GM21717 (cell line): ENCODE data around the gene ATP1B2.

ENCODE experiments used
- ATAC-seq: cut with Tn5 transposase; IDR thresholded peaks from one replicate; pipeline ENCODE4 v1.9.1; 2021; ENCODE audit warnings: mild to moderate bottlenecking, moderate library complexity; ENCODE audit not compliant: unreplicated experiment

Gene ATP1B2

GRCh38 chr17:7684851-7685532 lies 34.3 kb downstream of the ATP1B2 start:
- no peak for ATAC-seq

- peak; percentile 45 for ATAC-seq
Measured at GRCh38 chr17:7685533-7686221, 35.0 kb downstream of the ATP1B2 start.

GRCh38 chr17:7686222-7687071 lies 35.7 kb downstream of the ATP1B2 start:
- peak; percentile 31 for ATAC-seq

- peak; percentile 45 for ATAC-seq
Measured at GRCh38 chr17:7687072-7687907, 36.6 kb downstream of the ATP1B2 start, which contains the start of gene TP53. Gene TP53, minus strand, starts transcription at chr17:7687490. Its CDS starts 10,896 bp downstream, at chr17:7676594.

GRCh38 chr17:7687908-7688807 lies 37.4 kb downstream of the ATP1B2 start, which contains the start of gene WRAP53:
Gene WRAP53, plus strand, starts transcription at chr17:7688477. Its CDS starts 172 bp downstream, at chr17:7688649.
- peak; percentile 60 for ATAC-seq

- ATAC-seq: no peak
Measured at GRCh38 chr17:7688808-7689316, 38.1 kb downstream of the ATP1B2 start.

GRCh38 chr17:7695586-7695985 lies 44.9 kb downstream of the ATP1B2 start:
- no peak for ATAC-seq

- no peak for ATAC-seq
Measured at GRCh38 chr17:7697828-7698588, 47.3 kb downstream of the ATP1B2 start.

GRCh38 chr17:7700510-7700909 lies 49.8 kb downstream of the ATP1B2 start:
- ATAC-seq: no peak

- ATAC-seq: no peak
Measured at GRCh38 chr17:7701681-7702080, 51.0 kb downstream of the ATP1B2 start.

- ATAC-seq: no peak
Measured at GRCh38 chr17:7702776-7703175, 52.0 kb downstream of the ATP1B2 start.

- ATAC-seq: no peak
Measured at GRCh38 chr17:7703584-7704479, 53.1 kb downstream of the ATP1B2 start.

- ATAC-seq: no peak
Measured at GRCh38 chr17:7704601-7705268, 54.0 kb downstream of the ATP1B2 start, which contains the start of gene EFNB3. Gene EFNB3, plus strand, starts transcription at chr17:7705202. Its CDS starts 397 bp downstream, at chr17:7705599.

GRCh38 chr17:7705269-7706255 lies 54.8 kb downstream of the ATP1B2 start:
- no peak for ATAC-seq

- ATAC-seq: no peak
Measured at GRCh38 chr17:7706631-7707354, 56.1 kb downstream of the ATP1B2 start.
